Esophagus muscularis mucosa (tissue), 4 donors: Measurements from ENCODE around the gene UBAP1L. TPM values are rescaled to one million over a fixed set of nuclear protein-coding genes. Genes with fewer than 3 reads are reported as not detected.

Experiments used
- DNase-seq: peaks from one replicate; pipeline ENCODE4 v3.0.0-alpha.2; 2017; ENCODE audit errors: extremely low spot score
- H3K27ac ChIP-seq, 4 donors: fragments of 200-600 bp; sonication (generic); replicated peaks in 1 of 4; 1 replicate in 3 of 4; 2 replicates in 1 of 4; pipeline ENCODE4 v1.5.1; 2016 to 2019; ENCODE audit warnings: mild to moderate bottlenecking in 1 of 4
- H3K27me3 ChIP-seq, 4 donors: fragments of 200-600 bp; sonication (generic); one replicate each; pipeline versions ENCODE4 v1.5.1 to v1.6.0; 2016 to 2019
- H3K36me3 ChIP-seq, 4 donors: fragments of 200-600 bp; sonication (generic); one replicate each; pipeline ENCODE4 v1.5.1; 2016 to 2019
- H3K4me1 ChIP-seq, 4 donors: fragments of 200-600 bp; sonication (generic); one replicate each; pipeline ENCODE4 v1.5.1; 2016 to 2019
- H3K4me3 ChIP-seq, 4 donors: fragments of 200-600 bp; sonication (generic); 1 replicate in 2 of 4; 2 replicates in 2 of 4; pipeline ENCODE4 v1.5.1; 2016 to 2019; ENCODE audit warnings: mild to moderate bottlenecking in 4 of 4, moderate library complexity in 1 of 4
- H3K9me3 ChIP-seq, 4 donors: fragments of 200-600 bp; sonication (generic); 1 replicate in 3 of 4; 2 replicates in 1 of 4; pipeline ENCODE4 v1.5.1; 2016 to 2019
- CTCF ChIP-seq, 3 experiments: fragments of 200-600 bp in 2 of 3; fragments of 450-650 bp in 1 of 3; sonication (generic) in 2 of 3; IDR thresholded peaks; one replicate each; pipeline ENCODE4 v1.5.1; 2017 to 2019; ENCODE audit warnings: antibody characterized with exemption in 3 of 3, mild to moderate bottlenecking in 2 of 3, moderate library complexity in 1 of 3
- EP300 ChIP-seq: sonication (generic); formaldehyde crosslinking; IDR thresholded peaks from one replicate; pipeline ENCODE4 v1.6.1; 2017; ENCODE audit warnings: antibody characterized with exemption
- POLR2A ChIP-seq: fragments of 450-650 bp; IDR thresholded peaks from one replicate; pipeline ENCODE4 v1.6.1; 2017; ENCODE audit warnings: antibody characterized with exemption, moderate library complexity, mild to moderate bottlenecking, low read depth
- POLR2AphosphoS5 ChIP-seq, 2 donors: sonication (generic); formaldehyde crosslinking; IDR thresholded peaks; one replicate each; pipeline ENCODE4 v1.6.1; 2017; ENCODE audit warnings: antibody characterized with exemption in 2 of 2
- WGBS: methylation state at CpG from one replicate; pipeline ENCODE4 v1.1.5; 2018; 5-methylcytosine and 5-hydroxymethylcytosine counted together
- intact Hi-C: fragments of 100-400 bp; cut with DNase I; formaldehyde crosslinking; loops from one replicate; pipeline ENCODE4 v1.15.1; 2023
- total RNA-seq, 4 donors: library from RNA; depleted of rRNA; stranded (reverse); fragments of >200 nt; gene quantifications; one replicate each; pipeline versions ENCODE4 v1.1.0 to v1.2.1, GENCODE V29; 2016

The UBAP1L gene
- total RNA-seq, result 1 to 10 TPM; 1.2 to 7.5 (median 2.2) TPM

GRCh38 chr15:65115086-65115485, at the start of gene UBAP1L:
Gene UBAP1L, minus strand, starts transcription at chr15:65115200. Its CDS starts 8,985 bp downstream, at chr15:65106215.
- peaks cover 19 to 91% (median 86%) of the 10 kb centered on the region in 4 donors for H3K36me3 ChIP-seq
- no peaks in the 10 kb centered on the region for H3K27me3 ChIP-seq
- intact Hi-C loops, result no loop called here
- TF ChIP-seq CTCF (IDR thresholded peaks at IDR 0.05), result no peak
- no peak within 1 kb of the TSS for H3K4me3 ChIP-seq
- H3K9me3 ChIP-seq, result no peaks in the 10 kb centered on the region
- 85% methylated on average over 2 of the region's 2 CpGs for WGBS
- no peaks in the 10 kb centered on the region for H3K4me1 ChIP-seq
- DNase-seq, result no peak
- H3K27ac ChIP-seq, result no peak within 1 kb of the TSS

- no peak for TF ChIP-seq EP300
- TF ChIP-seq CTCF (IDR thresholded peaks at IDR 0.05), result no peak
- no peak for TF ChIP-seq POLR2A
- TF ChIP-seq POLR2AphosphoS5 (IDR thresholded peaks at IDR 0.05), result no peak
- H3K36me3 ChIP-seq, result peaks cover 11 to 69% (median 34%) of the 10 kb centered on the region in 4 donors
- no peak overlapping the region for H3K27ac ChIP-seq
- no peak for DNase-seq
- no peak overlapping the region for H3K4me3 ChIP-seq
- intact Hi-C loops, result no loop called here
- WGBS, result 59% methylated on average over 1 of the region's 1 CpG
- peaks cover 0 to 17% (median 13%) of the 10 kb centered on the region in 4 donors for H3K4me1 ChIP-seq
- H3K27me3 ChIP-seq, result no peaks in the 10 kb centered on the region
- no peaks in the 10 kb centered on the region for H3K9me3 ChIP-seq
Observed at GRCh38 chr15:65164139-65164538, 49.1 kb upstream of the UBAP1L start.

- 82% methylated on average over 4 of the region's 4 CpGs for WGBS
- Histone ChIP-seq H3K36me3 (peaks cover 18 to 71% (median 38%) of the 10 kb centered on the region in 4 donors), H3K4me3 (no peak overlapping the region), H3K9me3 (no peaks in the 10 kb centered on the region), H3K4me1 (peaks cover 0 to 17% (median 13%) of the 10 kb centered on the region in 4 donors), H3K27me3 (no peaks in the 10 kb centered on the region), H3K27ac (no peak overlapping the region)
- no peak for DNase-seq
- intact Hi-C loops, result no loop called here
- TF ChIP-seq EP300 (no peak), CTCF (IDR thresholded peaks at IDR 0.05) (no peak), POLR2AphosphoS5 (IDR thresholded peaks at IDR 0.05) (no peak), POLR2A (no peak)
Observed at GRCh38 chr15:65163041-65163440, 48.0 kb upstream of the UBAP1L start.

- intact Hi-C loops, result no loop called here
- Histone ChIP-seq H3K4me3 (no peak overlapping the region), H3K27ac (no peak overlapping the region), H3K36me3 (peaks cover 51 to 89% (median 70%) of the 10 kb centered on the region in 4 donors), H3K9me3 (no peaks in the 10 kb centered on the region), H3K27me3 (no peaks in the 10 kb centered on the region), H3K4me1 (no peaks in the 10 kb centered on the region)
- no peak for DNase-seq
- 56% methylated on average over 5 of the region's 5 CpGs for whole genome bisulfite sequencing
- TF ChIP-seq POLR2AphosphoS5 (IDR thresholded peaks at IDR 0.05) (no peak), POLR2A (no peak), EP300 (no peak), CTCF (IDR thresholded peaks at IDR 0.05) (no peak)
Observed at GRCh38 chr15:65156692-65157091, 41.7 kb upstream of the UBAP1L start.

DNA sequence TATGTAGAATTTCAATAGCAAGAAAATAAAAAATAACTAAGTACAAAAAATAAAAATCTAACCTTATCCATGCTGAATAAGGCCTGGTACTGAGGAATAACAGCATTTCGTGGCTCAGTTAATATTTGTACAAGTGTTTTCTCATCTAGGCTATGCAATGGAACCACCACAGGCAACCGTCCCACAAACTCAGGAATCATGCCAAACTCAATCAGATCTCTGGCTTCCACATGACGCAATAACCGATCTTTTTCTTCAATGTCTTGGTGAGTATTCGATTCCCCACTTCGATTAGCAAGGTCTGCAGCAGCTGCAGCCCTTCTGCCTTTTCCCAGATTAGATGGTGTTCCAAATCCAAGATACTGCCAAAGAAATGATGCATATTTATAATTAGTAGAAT, 39.7 kb upstream of the UBAP1L start:
- Histone ChIP-seq H3K36me3 (peaks cover 69 to 98% (median 88%) of the 10 kb centered on the region in 4 donors), H3K4me1 (no peaks in the 10 kb centered on the region), H3K27ac (no peak overlapping the region), H3K9me3 (no peaks in the 10 kb centered on the region), H3K4me3 (no peak overlapping the region), H3K27me3 (no peaks in the 10 kb centered on the region)
- DNase-seq, result no peak
- WGBS, result 89% methylated on average over 6 of the region's 6 CpGs
- intact Hi-C loops, result no loop called here
- TF ChIP-seq EP300 (no peak), CTCF (IDR thresholded peaks at IDR 0.05) (no peak), POLR2A (no peak), POLR2AphosphoS5 (IDR thresholded peaks at IDR 0.05) (no peak)
